ENCODE results near the gene D2HGDH.

The D2HGDH gene

DNA sequence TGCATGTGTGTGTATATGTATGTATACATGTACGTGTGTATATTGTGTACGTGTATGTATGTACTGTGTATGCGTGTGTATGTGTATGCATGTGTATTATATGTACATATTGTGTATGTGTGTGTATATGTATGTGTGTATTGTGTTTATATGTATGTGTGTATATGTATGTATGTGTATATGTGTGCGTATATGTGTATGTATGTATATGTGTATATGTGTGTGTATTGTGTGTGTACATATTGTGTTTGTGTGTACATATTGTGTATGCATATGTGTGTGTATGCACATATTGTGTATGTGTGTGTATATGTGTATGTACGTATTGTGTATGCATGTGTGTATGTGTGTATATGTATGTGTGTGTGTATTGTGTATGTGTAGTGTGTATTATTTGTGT, 59.0 kb downstream of the D2HGDH start:
- ChIA-PET CTCF (no interaction called here), POLR2A (no interaction called here)
- DNase-seq (ENCODE audit: extremely low spot score), result no peak
- TF ChIP-seq TARDBP (IDR thresholded peaks at IDR 0.05), result peak; percentile 32; the same call in 1 of the 2 replicates
- no peak for TF ChIP-seq FOXM1 (IDR thresholded peaks at IDR 0.05; ENCODE audit: borderline replicate concordance)
- TF ChIP-seq L3MBTL2 (conservative IDR thresholded peaks at IDR 0.05), result no peak
- TF ChIP-seq ARNT (IDR thresholded peaks at IDR 0.05), result no peak
- TF ChIP-seq ELF4 (IDR thresholded peaks at IDR 0.05), result no peak
- 0 out of 2 replicates have a peak, but pooled peaks have one; percentile 14 for TF ChIP-seq ZNF384 (IDR thresholded peaks at IDR 0.05)

DNA sequence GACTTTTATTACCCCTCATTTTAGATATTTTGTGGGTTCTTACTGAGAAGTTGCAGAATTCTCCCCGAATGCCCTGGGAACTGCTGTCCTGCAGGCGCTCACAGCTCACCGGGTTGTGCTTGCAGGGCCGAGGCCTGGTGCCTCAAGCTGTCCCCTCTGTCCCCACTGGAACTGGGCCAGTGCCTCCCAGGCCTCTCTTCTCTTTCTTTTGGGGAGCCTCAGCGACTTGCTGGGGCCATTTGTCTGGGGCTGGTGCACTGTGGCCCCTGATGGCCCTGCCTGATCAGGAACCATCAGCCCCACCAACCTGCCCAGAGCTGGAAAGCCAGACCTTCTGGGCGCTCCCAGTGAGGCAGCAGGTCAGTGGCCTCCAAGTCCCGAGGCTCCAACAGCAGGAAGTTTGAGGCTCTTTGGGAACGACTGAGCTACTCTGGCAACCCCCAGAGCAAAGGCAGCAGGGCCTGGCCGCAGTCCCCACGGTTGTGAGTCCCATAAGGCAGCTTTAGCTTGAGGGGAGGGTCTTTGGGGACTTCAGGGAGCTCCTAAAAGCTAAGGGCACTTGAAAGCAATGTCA, 59.9 kb downstream of the D2HGDH start:
- CTCF ChIA-PET, result no interaction called here
- POLR2A ChIA-PET, result no interaction called here
- TF ChIP-seq HDGF (IDR thresholded peaks at IDR 0.05; ENCODE audit: borderline replicate concordance), result no peak
- no peak for TF ChIP-seq SP1 (IDR thresholded peaks at IDR 0.05)
- TF ChIP-seq ZNF384 (IDR thresholded peaks at IDR 0.05), result no peak
- TF ChIP-seq SUZ12 (IDR thresholded peaks at IDR 0.05), result no peak
- no peak for TF ChIP-seq NFRKB (IDR thresholded peaks at IDR 0.05)
- no peak for TF ChIP-seq CTBP1 (IDR thresholded peaks at IDR 0.05; ENCODE audit: borderline replicate concordance)
- TF ChIP-seq LEF1 (IDR thresholded peaks at IDR 0.05; ENCODE audit: borderline replicate concordance), result no peak
- DNase-seq (ENCODE audit: extremely low spot score), result no peak

DNA sequence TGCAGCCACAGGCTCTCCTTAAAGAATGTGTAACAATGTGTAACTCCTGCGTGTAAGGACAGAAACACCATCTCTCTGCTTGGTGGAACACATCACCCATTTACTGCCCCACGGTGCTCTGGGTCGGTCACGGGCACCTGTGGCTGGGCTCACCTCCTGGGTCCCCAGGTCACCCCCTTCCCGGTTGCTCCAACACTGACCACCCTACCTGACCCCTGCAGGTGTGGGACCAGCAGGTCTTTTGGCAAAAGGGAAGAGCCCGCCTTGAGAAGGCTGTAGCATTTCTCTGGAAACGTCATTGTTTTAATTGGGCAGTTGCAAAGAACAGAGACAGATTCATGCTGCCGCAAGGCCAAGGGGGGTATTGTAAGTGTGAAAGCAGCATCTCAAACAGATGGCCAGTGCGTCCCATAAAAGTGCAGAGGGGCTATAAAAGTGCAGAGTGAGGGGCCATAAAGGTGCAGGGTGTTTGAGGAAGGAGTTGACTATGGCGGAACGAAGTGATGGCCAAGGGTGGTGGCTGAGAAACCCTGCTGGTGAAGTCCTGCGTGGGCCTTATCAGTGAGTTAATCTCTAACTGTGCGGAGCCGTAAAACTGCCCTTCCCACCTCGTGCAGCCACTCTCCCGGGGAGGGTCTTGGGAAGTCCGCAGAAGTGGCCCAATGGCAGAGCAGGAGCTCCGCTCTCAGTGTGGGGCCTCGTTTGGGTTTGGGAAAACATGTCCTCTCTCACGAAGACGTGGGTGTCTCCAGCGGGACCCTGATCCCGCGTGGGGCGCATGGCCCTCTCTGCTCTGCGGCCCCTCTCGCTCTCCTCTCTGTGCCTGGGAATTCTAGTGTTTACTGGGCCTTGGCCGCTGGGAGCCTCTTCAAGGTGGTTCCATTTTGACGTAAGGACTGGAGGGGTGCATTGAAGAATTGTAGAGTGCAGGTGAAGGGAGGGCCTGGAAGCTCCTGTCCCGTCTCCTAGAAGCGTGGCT, 60.9 kb downstream of the D2HGDH start:
- TF ChIP-seq FOXA1 (IDR thresholded peaks at IDR 0.05) (no peak), CTBP1 (IDR thresholded peaks at IDR 0.05; ENCODE audit: borderline replicate concordance) (no peak)
- CTCF ChIA-PET, result no interaction called here
- no peak for DNase-seq (ENCODE audit: extremely low spot score)
- POLR2A ChIA-PET, result no interaction called here

GRCh38 chr2:241796209-241796608, 61.8 kb downstream of the D2HGDH start:
- TF ChIP-seq CTBP1 (IDR thresholded peaks at IDR 0.05; ENCODE audit: borderline replicate concordance) (no peak), SUZ12 (IDR thresholded peaks at IDR 0.05) (no peak), L3MBTL2 (conservative IDR thresholded peaks at IDR 0.05) (no peak)
- ChIA-PET CTCF (no interaction called here), POLR2A (no interaction called here)
- DNase-seq (ENCODE audit: extremely low spot score), result no peak

DNA sequence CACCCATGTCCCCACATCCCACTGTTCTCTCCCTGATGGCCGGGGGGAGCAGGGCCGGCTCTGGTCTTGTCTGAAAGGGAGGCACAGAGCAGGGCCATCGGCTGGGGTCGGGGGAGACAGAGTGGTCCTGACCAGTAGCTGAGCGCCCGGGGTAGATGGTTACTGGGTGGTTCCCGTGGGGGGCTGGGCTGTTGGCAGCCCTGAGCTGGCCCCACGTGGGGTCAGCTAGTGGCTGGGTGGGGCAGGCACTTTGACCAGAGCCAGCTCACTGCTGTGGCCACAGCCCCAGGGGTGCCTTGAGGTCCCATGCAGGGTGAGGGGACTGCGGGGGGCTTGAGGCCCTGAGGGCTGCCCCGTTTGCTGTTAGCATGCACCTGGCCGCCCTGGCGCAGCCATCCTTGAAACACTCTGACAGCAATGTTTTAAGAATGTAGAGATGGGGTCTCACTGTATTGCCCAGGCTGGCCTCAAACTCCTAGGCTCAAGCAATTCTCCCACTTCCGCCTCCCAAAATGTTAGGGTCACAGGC, 62.2 kb downstream of the D2HGDH start:
- DNase-seq (ENCODE audit: extremely low spot score), result no peak
- ChIA-PET POLR2A (no interaction called here), CTCF (no interaction called here)
- TF ChIP-seq FOXK2 (IDR thresholded peaks at IDR 0.05) (no peak), BHLHE40 (IDR thresholded peaks at IDR 0.05; ENCODE audit: borderline replicate concordance) (no peak), FOXM1 (IDR thresholded peaks at IDR 0.05; ENCODE audit: borderline replicate concordance) (no peak), CTBP1 (IDR thresholded peaks at IDR 0.05; ENCODE audit: borderline replicate concordance) (no peak), ZNF384 (IDR thresholded peaks at IDR 0.05) (no peak), ELF4 (IDR thresholded peaks at IDR 0.05) (no peak), ARNT (IDR thresholded peaks at IDR 0.05) (no peak), NFRKB (IDR thresholded peaks at IDR 0.05) (no peak), HDGF (IDR thresholded peaks at IDR 0.05; ENCODE audit: borderline replicate concordance) (no peak), SP1 (IDR thresholded peaks at IDR 0.05) (no peak), FOXA1 (IDR thresholded peaks at IDR 0.05) (no peak), SUZ12 (IDR thresholded peaks at IDR 0.05) (no peak), TARDBP (IDR thresholded peaks at IDR 0.05) (no peak), L3MBTL2 (conservative IDR thresholded peaks at IDR 0.05) (no peak), LEF1 (IDR thresholded peaks at IDR 0.05; ENCODE audit: borderline replicate concordance) (no peak)
- TF ChIP-seq, protein P1, sequence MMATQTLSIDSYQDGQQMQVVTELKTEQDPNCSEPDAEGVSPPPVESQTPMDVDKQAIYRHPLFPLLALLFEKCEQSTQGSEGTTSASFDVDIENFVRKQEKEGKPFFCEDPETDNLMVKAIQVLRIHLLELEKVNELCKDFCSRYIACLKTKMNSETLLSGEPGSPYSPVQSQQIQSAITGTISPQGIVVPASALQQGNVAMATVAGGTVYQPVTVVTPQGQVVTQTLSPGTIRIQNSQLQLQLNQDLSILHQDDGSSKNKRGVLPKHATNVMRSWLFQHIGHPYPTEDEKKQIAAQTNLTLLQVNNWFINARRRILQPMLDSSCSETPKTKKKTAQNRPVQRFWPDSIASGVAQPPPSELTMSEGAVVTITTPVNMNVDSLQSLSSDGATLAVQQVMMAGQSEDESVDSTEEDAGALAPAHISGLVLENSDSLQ (IDR thresholded peaks at IDR 0.05), result no peak

DNA sequence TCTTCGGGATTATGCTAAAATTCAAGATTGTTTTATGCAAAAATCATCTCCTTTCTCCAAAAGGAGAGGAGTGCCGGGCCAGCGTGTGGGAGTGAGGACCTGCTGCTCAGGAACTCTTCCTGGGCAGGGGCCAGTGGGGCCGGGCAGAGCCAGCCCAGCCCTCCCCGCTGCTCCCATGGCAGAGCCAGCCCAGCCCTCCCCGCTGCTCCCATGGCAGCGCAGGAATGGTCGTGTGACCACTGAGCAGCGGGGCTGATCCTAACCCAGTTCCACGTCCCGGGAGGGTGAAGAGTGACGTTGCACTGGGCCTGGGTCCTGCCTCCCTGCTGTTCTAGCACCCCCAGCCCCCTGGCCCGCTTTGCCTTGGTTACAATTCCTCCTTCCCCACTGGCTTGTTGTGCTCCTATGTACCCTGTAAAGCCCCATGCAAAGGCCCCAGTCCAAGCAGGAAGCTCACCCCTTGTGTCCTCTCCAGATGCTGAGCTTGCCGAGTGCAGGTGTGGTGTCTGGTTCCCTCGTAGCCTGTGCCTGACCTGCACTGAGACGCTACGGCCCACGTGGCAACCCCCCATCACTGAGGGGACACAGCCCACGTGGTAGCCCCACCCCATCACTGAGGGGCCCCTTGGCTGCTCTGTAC, 63.1 kb downstream of the D2HGDH start:
- CTCF ChIA-PET, result no interaction called here
- POLR2A ChIA-PET, result no interaction called here
- DNase-seq (ENCODE audit: extremely low spot score), result no peak
- no peak for TF ChIP-seq LEF1 (IDR thresholded peaks at IDR 0.05; ENCODE audit: borderline replicate concordance)
- TF ChIP-seq ZNF384 (IDR thresholded peaks at IDR 0.05), result no peak
- TF ChIP-seq FOXM1 (IDR thresholded peaks at IDR 0.05; ENCODE audit: borderline replicate concordance), result no peak
- TF ChIP-seq HDGF (IDR thresholded peaks at IDR 0.05; ENCODE audit: borderline replicate concordance), result no peak

DNA sequence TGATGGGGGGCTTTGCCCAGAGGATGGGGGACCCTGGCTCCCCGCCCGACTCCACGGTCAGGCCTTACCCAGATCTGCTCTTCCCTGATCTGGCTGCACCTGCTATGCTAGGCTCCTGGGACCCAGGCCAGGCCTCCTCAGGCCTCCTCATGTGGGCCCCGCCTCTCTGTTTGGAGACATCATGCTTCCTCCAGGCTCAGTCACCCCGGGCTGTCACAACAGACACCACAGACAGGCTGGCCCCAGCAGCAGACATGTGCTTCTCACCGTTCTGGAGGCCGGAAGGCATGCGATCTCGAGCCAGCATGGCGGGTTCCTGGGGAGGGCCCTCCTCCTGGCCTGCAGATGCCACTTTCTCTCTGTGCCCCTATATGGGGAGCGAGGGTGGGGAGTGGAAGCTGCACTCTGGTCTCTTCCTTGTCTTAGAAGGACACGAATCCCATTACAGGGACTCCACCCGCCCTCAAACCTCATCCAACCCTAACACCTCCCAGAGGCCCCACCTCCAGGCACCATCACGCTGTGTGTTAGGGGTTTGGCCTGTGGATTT, 63.7 kb downstream of the D2HGDH start:
- ChIA-PET CTCF (no interaction called here), POLR2A (no interaction called here)
- DNase-seq (ENCODE audit: extremely low spot score), result no peak
- no peak for TF ChIP-seq L3MBTL2 (conservative IDR thresholded peaks at IDR 0.05)
- no peak for TF ChIP-seq ARNT (IDR thresholded peaks at IDR 0.05)
- no peak for TF ChIP-seq FOXA1 (IDR thresholded peaks at IDR 0.05)
- no peak for TF ChIP-seq LEF1 (IDR thresholded peaks at IDR 0.05; ENCODE audit: borderline replicate concordance)
- TF ChIP-seq, protein P1 (IDR thresholded peaks at IDR 0.05), result no peak
- TF ChIP-seq TARDBP (IDR thresholded peaks at IDR 0.05), result no peak
- no peak for TF ChIP-seq NFRKB (IDR thresholded peaks at IDR 0.05)
- TF ChIP-seq SUZ12 (IDR thresholded peaks at IDR 0.05), result no peak
